Measurements from ENCODE around the gene NUP210L. TPM values are rescaled to one million over a fixed set of nuclear protein-coding genes. Genes with fewer than 3 reads are reported as not detected.
"Not testable (repeated sequence)": the region's sequence is repeated elsewhere in the genome, so short reads cannot be mapped to it uniquely, and the experiment has no call there.

NUP210L gene
- total RNA-seq, 2 donors from 2014 or later: 0.07 to 0.11 TPM

- no peak for TF ChIP-seq CTCF (conservative IDR thresholded peaks at IDR 0.05)
- Mint-ChIP-seq H3K27ac (no peak overlapping the region), H3K4me1 (no peaks in the 10 kb centered on the region), H3K36me3 (ENCODE audit: low read depth) (no peaks in the 10 kb centered on the region), H3K9me3 (no peaks in the 10 kb centered on the region), H3K4me3 (no peak overlapping the region), H3K27me3 (ENCODE audit: insufficient read depth) (no peaks in the 10 kb centered on the region)
- Histone ChIP-seq H3K9me3 (ENCODE audit: control insufficient read depth, low read length) (no peaks in the 10 kb centered on the region), H3K27me3 (ENCODE audit: control insufficient read depth, insufficient read depth, low read length, poor library complexity, severe bottlenecking) (no peaks in the 10 kb centered on the region), H3K9ac (ENCODE audit: extremely low read depth, low read length, poor library complexity, severe bottlenecking) (no peak overlapping the region), H3K36me3 (ENCODE audit: control insufficient read depth, insufficient read depth, low read length) (no peaks in the 10 kb centered on the region), H3K27ac (ENCODE audit: low read depth, low read length) (no peak overlapping the region), H3K4me3 (ENCODE audit: low read length) (no peak overlapping the region), H3K4me1 (ENCODE audit: control insufficient read depth, insufficient read depth, low read length) (no peaks in the 10 kb centered on the region)
- WGBS, 2 experiments (ENCODE audit: insufficient coverage in 1 of 2, insufficient read length in 1 of 2): 89% methylated on average over 4 of the region's 4 CpGs
- DNase-seq: no peak
These were observed 135.6 kb downstream of the NUP210L start for GRCh38 chr1:154019269-154019668.

GRCh38 chr1:154014154-154014907 lies 140.5 kb downstream of the NUP210L start:
- H3K36me3 Mint-ChIP-seq (ENCODE audit: low read depth): no peaks in the 10 kb centered on the region
- H3K27me3 ChIP-seq (ENCODE audit: control insufficient read depth, insufficient read depth, low read length, poor library complexity, severe bottlenecking): no peaks in the 10 kb centered on the region
- no peak for TF ChIP-seq CTCF (conservative IDR thresholded peaks at IDR 0.05)
- no peak overlapping the region for H3K4me3 Mint-ChIP-seq
- no peaks in the 10 kb centered on the region for H3K9me3 ChIP-seq (ENCODE audit: control insufficient read depth, low read length)
- no peak overlapping the region for H3K27ac ChIP-seq (ENCODE audit: low read depth, low read length)
- H3K4me1 ChIP-seq (ENCODE audit: control insufficient read depth, insufficient read depth, low read length): no peaks in the 10 kb centered on the region
- no peak overlapping the region for H3K4me3 ChIP-seq (ENCODE audit: low read length)
- H3K27ac Mint-ChIP-seq: no peak overlapping the region
- 93 to 100% methylated on average over 2 to 3 of the region's 3 CpGs for WGBS, 2 experiments (ENCODE audit: insufficient coverage in 1 of 2, insufficient read length in 1 of 2)
- H3K27me3 Mint-ChIP-seq (ENCODE audit: insufficient read depth): no peaks in the 10 kb centered on the region
- no peak for DNase-seq
- H3K36me3 ChIP-seq (ENCODE audit: control insufficient read depth, insufficient read depth, low read length): no peaks in the 10 kb centered on the region
- no peaks in the 10 kb centered on the region for H3K9me3 Mint-ChIP-seq
- no peaks in the 10 kb centered on the region for H3K4me1 Mint-ChIP-seq
- no peak overlapping the region for H3K9ac ChIP-seq (ENCODE audit: extremely low read depth, low read length, poor library complexity, severe bottlenecking)

GRCh38 chr1:154012543-154012942 lies 142.3 kb downstream of the NUP210L start:
- not testable (repeated sequence) for H3K36me3 Mint-ChIP-seq (ENCODE audit: low read depth); H3K36me3 ChIP-seq (ENCODE audit: control insufficient read depth, insufficient read depth, low read length); H3K27ac Mint-ChIP-seq; H3K4me1 ChIP-seq (ENCODE audit: control insufficient read depth, insufficient read depth, low read length); H3K27me3 ChIP-seq (ENCODE audit: control insufficient read depth, insufficient read depth, low read length, poor library complexity, severe bottlenecking); H3K9me3 ChIP-seq (ENCODE audit: control insufficient read depth, low read length); H3K9me3 Mint-ChIP-seq; H3K4me3 Mint-ChIP-seq; DNase-seq; H3K4me1 Mint-ChIP-seq; H3K4me3 ChIP-seq (ENCODE audit: low read length); H3K27ac ChIP-seq (ENCODE audit: low read depth, low read length); H3K9ac ChIP-seq (ENCODE audit: extremely low read depth, low read length, poor library complexity, severe bottlenecking); H3K27me3 Mint-ChIP-seq (ENCODE audit: insufficient read depth)
- 92 to 99% methylated on average over 11 to 14 of the region's 14 CpGs for WGBS, 2 experiments (ENCODE audit: insufficient coverage in 1 of 2, insufficient read length in 1 of 2)

GRCh38 chr1:154012129-154012528 lies 142.7 kb downstream of the NUP210L start:
- no peak for TF ChIP-seq CTCF (conservative IDR thresholded peaks at IDR 0.05)
- WGBS, 2 experiments (ENCODE audit: insufficient coverage in 1 of 2, insufficient read length in 1 of 2): 92 to 100% methylated on average over 1 of the region's 1 CpG
- no peak for DNase-seq
- H3K9me3 ChIP-seq (ENCODE audit: control insufficient read depth, low read length): no peaks in the 10 kb centered on the region
- H3K4me3 Mint-ChIP-seq: no peak overlapping the region
- no peaks in the 10 kb centered on the region for H3K4me1 ChIP-seq (ENCODE audit: control insufficient read depth, insufficient read depth, low read length)
- H3K9me3 Mint-ChIP-seq: no peaks in the 10 kb centered on the region
- no peaks in the 10 kb centered on the region for H3K36me3 Mint-ChIP-seq (ENCODE audit: low read depth)
- H3K27me3 ChIP-seq (ENCODE audit: control insufficient read depth, insufficient read depth, low read length, poor library complexity, severe bottlenecking): no peaks in the 10 kb centered on the region
- H3K27me3 Mint-ChIP-seq (ENCODE audit: insufficient read depth): no peaks in the 10 kb centered on the region
- H3K27ac Mint-ChIP-seq: no peak overlapping the region
- H3K4me1 Mint-ChIP-seq: no peaks in the 10 kb centered on the region
- H3K4me3 ChIP-seq (ENCODE audit: low read length): no peak overlapping the region
- H3K9ac ChIP-seq (ENCODE audit: extremely low read depth, low read length, poor library complexity, severe bottlenecking): no peak overlapping the region
- no peak overlapping the region for H3K27ac ChIP-seq (ENCODE audit: low read depth, low read length)
- no peaks in the 10 kb centered on the region for H3K36me3 ChIP-seq (ENCODE audit: control insufficient read depth, insufficient read depth, low read length)

Data from endodermal cell (in vitro differentiated cells).